Measurements from ENCODE around the gene ZNF784.

The ZNF784 gene

DNA sequence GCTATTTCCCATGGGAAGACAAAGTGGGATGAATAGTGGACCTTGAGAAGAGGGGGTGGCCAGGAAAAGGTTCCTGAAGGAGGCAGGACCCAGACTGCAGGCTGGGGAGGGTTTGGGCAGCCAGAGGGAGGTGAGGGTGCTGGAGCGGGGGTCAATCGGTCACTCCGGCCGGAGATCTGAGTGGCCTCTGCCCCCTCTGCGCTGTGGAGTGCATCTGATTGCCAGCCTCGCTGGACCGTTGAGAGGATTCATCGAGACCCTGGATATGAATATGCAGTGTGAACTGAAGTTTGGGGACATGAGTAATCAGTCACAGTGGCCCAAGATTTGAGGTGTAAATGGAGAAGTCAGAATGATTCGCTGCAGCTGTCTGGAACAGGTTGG, 11.0 kb upstream of the ZNF784 start:
- H3K4me3 ChIP-seq (ENCODE audit: low read depth, low read length) = peak overlapping the region; percentile 89
- no peaks in the 10 kb centered on the region for H3K36me3 ChIP-seq (ENCODE audit: insufficient read depth, low read length)
- peak overlapping the region; percentile 76 for H3K27ac ChIP-seq (ENCODE audit: low read depth, low read length)
- no peaks in the 10 kb centered on the region for H3K27me3 ChIP-seq (ENCODE audit: insufficient read depth, low read length)
- H3K4me1 ChIP-seq (ENCODE audit: control insufficient read depth, insufficient read depth, low read length, unreplicated experiment) = no peaks in the 10 kb centered on the region
- H2AFZ ChIP-seq (ENCODE audit: low read length, unreplicated experiment) = no peak overlapping the region
- peaks cover 29% of the 10 kb centered on the region for H3K79me2 ChIP-seq (ENCODE audit: control insufficient read depth, insufficient read depth, low read length, unreplicated experiment)

DNA sequence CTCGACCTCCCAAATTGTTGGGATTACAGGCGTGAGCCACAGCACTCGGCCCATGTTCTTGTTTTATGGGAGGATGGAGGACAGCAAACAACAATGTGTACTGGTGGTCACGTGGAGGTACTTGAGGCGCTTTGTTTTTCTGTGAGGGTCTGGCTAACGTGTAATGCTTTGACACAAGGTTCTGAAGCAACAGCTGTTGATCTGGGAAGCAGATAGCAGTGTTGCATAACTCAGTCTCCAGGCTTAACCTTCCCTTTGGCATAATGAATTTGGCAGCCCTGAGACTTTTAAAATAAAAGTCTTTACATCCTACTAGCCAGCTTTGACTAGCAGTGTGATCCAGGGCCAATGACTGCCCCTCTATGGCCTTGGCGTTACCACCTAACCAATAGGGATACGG, 9.5 kb upstream of the ZNF784 start:
- Histone ChIP-seq H3K4me1 (ENCODE audit: control insufficient read depth, insufficient read depth, low read length, unreplicated experiment) (no peaks in the 10 kb centered on the region), H3K36me3 (ENCODE audit: insufficient read depth, low read length) (no peaks in the 10 kb centered on the region), H3K27me3 (ENCODE audit: insufficient read depth, low read length) (no peaks in the 10 kb centered on the region), H3K27ac (ENCODE audit: low read depth, low read length) (no peak overlapping the region), H3K4me3 (ENCODE audit: low read depth, low read length) (no peak overlapping the region), H2AFZ (ENCODE audit: low read length, unreplicated experiment) (no peak overlapping the region), H3K79me2 (ENCODE audit: control insufficient read depth, insufficient read depth, low read length, unreplicated experiment) (peaks cover 24% of the 10 kb centered on the region)

DNA sequence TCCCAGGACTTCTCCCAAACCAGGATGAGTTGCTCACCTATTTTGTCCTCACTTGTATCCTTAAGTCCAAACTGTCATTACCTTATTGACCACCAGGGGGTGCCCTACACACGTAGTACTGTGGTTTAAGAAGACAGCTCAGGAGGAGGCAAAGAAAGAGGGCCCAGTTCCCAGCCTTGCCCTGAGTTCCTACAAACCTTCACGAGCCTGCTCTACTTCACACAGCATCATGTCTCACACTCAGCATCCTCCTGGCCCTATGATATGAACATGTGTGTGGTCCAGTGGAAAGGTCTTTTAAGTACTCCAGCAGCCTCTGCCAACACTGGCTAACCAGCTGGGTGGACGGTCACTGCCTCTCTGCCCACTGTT, 8.1 kb upstream of the ZNF784 start:
- H3K27ac ChIP-seq (ENCODE audit: low read depth, low read length) = no peak overlapping the region
- H3K36me3 ChIP-seq (ENCODE audit: insufficient read depth, low read length) = no peaks in the 10 kb centered on the region
- peaks cover 21% of the 10 kb centered on the region for H3K79me2 ChIP-seq (ENCODE audit: control insufficient read depth, insufficient read depth, low read length, unreplicated experiment)
- no peaks in the 10 kb centered on the region for H3K4me1 ChIP-seq (ENCODE audit: control insufficient read depth, insufficient read depth, low read length, unreplicated experiment)
- no peaks in the 10 kb centered on the region for H3K27me3 ChIP-seq (ENCODE audit: insufficient read depth, low read length)
- no peak overlapping the region for H3K4me3 ChIP-seq (ENCODE audit: low read depth, low read length)
- no peak overlapping the region for H2AFZ ChIP-seq (ENCODE audit: low read length, unreplicated experiment)

DNA sequence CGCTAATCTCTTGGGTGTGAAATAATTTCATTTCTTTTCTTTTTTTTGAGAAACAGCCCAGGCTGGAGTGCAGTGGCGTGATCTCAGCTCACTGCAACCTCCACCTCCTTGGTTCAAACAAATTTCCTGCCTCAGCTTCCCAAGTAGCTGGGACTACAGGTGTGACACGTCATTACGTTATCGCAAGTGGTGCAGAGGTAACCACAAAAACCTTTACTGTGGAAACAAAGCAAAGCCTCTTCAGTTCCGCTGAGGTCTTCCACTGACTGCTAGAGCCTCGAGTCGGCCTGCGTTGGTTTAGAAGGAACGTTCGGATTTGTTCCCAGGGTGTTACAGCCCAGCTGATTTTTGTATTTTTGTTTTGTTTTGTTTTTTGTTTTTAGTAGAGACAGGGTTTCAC, 2.0 kb upstream of the ZNF784 start:
- H3K36me3 ChIP-seq (ENCODE audit: insufficient read depth, low read length) = no peaks in the 10 kb centered on the region
- H3K4me3 ChIP-seq (ENCODE audit: low read depth, low read length) = no peak overlapping the region
- no peaks in the 10 kb centered on the region for H3K79me2 ChIP-seq (ENCODE audit: control insufficient read depth, insufficient read depth, low read length, unreplicated experiment)
- H3K4me1 ChIP-seq (ENCODE audit: control insufficient read depth, insufficient read depth, low read length, unreplicated experiment) = no peaks in the 10 kb centered on the region
- no peak overlapping the region for H3K27ac ChIP-seq (ENCODE audit: low read depth, low read length)
- H3K27me3 ChIP-seq (ENCODE audit: insufficient read depth, low read length) = no peaks in the 10 kb centered on the region
- no peak overlapping the region for H2AFZ ChIP-seq (ENCODE audit: low read length, unreplicated experiment)

DNA sequence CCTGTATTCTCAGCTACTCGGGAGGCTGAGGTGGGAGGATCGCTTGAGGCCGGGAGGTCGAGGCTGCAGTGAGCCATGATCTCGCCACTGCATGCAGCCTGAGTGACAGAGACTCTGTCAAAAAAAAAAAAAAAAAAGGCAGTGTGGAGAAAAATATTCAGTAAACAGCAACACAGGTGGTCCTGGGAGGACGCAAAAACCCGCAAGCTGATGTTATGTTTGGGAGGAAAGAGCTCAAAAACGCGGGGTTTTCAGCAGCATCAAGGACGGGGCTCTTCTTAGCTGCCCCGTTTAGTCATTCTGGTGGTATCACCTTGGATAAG, 599 bp upstream of the ZNF784 start:
- Histone ChIP-seq H3K79me2 (ENCODE audit: control insufficient read depth, insufficient read depth, low read length, unreplicated experiment) (no peaks in the 10 kb centered on the region), H3K4me3 (ENCODE audit: low read depth, low read length) (peak overlapping the region; percentile 78), H3K27ac (ENCODE audit: low read depth, low read length) (no peak overlapping the region), H3K27me3 (ENCODE audit: insufficient read depth, low read length) (no peaks in the 10 kb centered on the region), H2AFZ (ENCODE audit: low read length, unreplicated experiment) (peak overlapping the region; percentile 43), H3K36me3 (ENCODE audit: insufficient read depth, low read length) (no peaks in the 10 kb centered on the region), H3K4me1 (ENCODE audit: control insufficient read depth, insufficient read depth, low read length, unreplicated experiment) (no peaks in the 10 kb centered on the region)

DNA sequence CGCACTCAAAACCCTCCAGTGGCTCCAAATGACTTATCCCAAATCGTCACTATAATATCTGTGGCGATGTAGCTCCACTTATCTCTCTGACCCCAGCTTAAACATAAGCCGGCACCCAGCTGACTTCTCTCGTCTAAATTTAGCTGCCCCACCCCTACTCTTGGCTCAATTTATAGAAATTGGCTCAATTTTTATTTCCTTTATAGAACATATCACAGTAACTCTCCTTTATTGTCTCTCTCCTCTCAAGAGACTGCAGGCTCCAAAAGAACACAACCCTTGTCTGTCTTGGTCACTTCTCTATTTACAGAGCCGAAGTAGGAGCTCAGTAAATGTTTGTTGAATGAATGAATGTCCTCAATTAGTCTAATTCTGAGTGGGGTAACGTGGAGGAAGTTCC, 805 bp downstream of the ZNF784 start:
- H3K4me3 ChIP-seq (ENCODE audit: low read depth, low read length) = peak overlapping the region; percentile 13; the same call in 1 of the 2 replicates
- H3K36me3 ChIP-seq (ENCODE audit: insufficient read depth, low read length) = no peaks in the 10 kb centered on the region
- no peak overlapping the region for H3K27ac ChIP-seq (ENCODE audit: low read depth, low read length)
- H3K79me2 ChIP-seq (ENCODE audit: control insufficient read depth, insufficient read depth, low read length, unreplicated experiment) = no peaks in the 10 kb centered on the region
- no peaks in the 10 kb centered on the region for H3K27me3 ChIP-seq (ENCODE audit: insufficient read depth, low read length)
- no peak overlapping the region for H2AFZ ChIP-seq (ENCODE audit: low read length, unreplicated experiment)
- no peaks in the 10 kb centered on the region for H3K4me1 ChIP-seq (ENCODE audit: control insufficient read depth, insufficient read depth, low read length, unreplicated experiment)

DNA sequence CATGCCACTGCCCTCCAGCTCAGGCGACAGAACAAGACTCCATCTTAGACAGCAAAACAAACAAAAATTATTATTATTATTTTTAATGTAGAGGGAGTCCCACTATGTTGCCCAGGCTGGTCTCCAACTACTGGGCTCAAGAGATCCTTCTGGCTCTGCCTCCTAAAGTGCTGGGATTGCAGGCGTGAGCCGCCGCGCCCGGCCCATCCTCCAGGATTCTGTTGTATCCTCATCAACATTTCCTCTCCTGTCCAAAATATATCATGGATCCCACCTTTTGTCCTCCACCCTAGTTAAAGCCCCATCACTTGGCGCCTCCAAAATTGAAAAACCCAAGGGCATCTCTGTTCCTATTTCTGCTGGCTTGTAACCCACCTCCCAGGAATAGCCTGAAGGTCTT, 1.2 kb downstream of the ZNF784 start:
- H2AFZ ChIP-seq (ENCODE audit: low read length, unreplicated experiment) = no peak overlapping the region
- H3K27ac ChIP-seq (ENCODE audit: low read depth, low read length) = no peak overlapping the region
- H3K79me2 ChIP-seq (ENCODE audit: control insufficient read depth, insufficient read depth, low read length, unreplicated experiment) = no peaks in the 10 kb centered on the region
- no peaks in the 10 kb centered on the region for H3K36me3 ChIP-seq (ENCODE audit: insufficient read depth, low read length)
- H3K27me3 ChIP-seq (ENCODE audit: insufficient read depth, low read length) = no peaks in the 10 kb centered on the region
- H3K4me3 ChIP-seq (ENCODE audit: low read depth, low read length) = no peak overlapping the region
- H3K4me1 ChIP-seq (ENCODE audit: control insufficient read depth, insufficient read depth, low read length, unreplicated experiment) = no peaks in the 10 kb centered on the region

DNA sequence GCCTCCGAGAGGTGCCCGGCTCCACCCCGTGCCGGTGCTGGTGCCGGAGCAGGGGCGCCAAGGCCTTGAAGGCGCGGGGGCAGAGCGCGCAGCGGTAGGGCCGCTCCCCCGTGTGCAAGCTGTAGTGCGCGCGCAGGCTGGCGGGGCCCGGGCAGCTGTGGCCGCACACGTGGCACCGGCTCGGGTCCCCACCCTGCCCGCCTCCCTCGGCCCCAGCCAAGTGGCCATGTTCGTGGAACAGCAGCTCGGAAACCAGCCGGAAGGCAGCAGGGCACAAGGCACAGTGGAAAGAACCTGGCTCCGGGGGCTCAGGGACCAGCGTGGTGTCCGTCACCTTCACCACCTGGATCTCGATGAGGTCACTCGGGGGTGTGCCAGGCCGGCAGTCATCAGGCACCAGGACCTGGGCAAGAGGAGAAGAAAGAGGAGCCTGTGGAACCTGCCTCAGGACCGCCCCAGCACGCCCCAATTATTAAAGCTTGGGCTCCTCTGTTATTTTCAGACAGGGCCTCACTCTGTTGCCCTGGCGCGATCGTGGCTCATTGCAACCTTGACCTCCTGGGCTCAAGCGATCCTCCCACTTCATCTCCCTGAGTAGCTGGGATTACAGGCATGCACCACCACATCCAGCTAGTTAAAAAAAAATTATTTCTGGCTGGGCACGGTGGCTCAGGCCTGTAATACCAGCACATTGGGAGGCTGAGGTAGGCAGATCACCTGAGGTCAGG, 2.0 kb downstream of the ZNF784 start:
- Histone ChIP-seq H3K27ac (ENCODE audit: low read depth, low read length) (no peak overlapping the region), H3K27me3 (ENCODE audit: insufficient read depth, low read length) (no peaks in the 10 kb centered on the region), H3K36me3 (ENCODE audit: insufficient read depth, low read length) (no peaks in the 10 kb centered on the region), H3K4me1 (ENCODE audit: control insufficient read depth, insufficient read depth, low read length, unreplicated experiment) (no peaks in the 10 kb centered on the region), H3K79me2 (ENCODE audit: control insufficient read depth, insufficient read depth, low read length, unreplicated experiment) (no peaks in the 10 kb centered on the region), H3K4me3 (ENCODE audit: low read depth, low read length) (no peak overlapping the region), H2AFZ (ENCODE audit: low read length, unreplicated experiment) (no peak overlapping the region)

DNA sequence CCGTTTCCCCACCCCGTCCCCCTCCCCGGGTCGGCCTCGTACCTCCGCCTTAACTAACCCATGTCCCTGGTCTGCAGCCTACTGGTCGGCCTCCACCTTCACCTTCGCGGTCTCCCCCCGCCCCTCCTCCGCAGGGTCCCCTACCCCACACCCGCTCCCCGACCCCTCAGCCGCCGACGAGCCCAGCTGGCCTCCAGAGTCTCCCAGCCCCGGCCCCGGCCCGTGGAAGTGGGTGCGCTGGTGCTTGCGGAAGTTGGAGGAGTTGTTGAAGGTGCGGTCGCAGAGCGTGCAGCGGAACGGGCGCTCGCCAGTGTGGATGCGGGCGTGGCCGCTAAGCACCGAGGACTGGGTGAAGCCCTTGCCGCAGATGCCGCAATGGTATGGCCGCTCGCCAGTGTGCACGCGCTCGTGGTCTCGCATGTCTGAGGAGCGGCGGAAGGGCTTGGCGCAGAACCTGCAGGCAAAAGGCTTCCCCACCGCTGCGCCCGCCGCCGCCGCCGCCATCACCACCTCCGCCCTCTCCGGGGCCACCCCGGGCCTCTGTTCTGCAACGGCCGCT, 2.6 kb downstream of the ZNF784 start:
- no peaks in the 10 kb centered on the region for H3K79me2 ChIP-seq (ENCODE audit: control insufficient read depth, insufficient read depth, low read length, unreplicated experiment)
- H3K27ac ChIP-seq (ENCODE audit: low read depth, low read length) = no peak overlapping the region
- H3K4me1 ChIP-seq (ENCODE audit: control insufficient read depth, insufficient read depth, low read length, unreplicated experiment) = no peaks in the 10 kb centered on the region
- H3K4me3 ChIP-seq (ENCODE audit: low read depth, low read length) = no peak overlapping the region
- H2AFZ ChIP-seq (ENCODE audit: low read length, unreplicated experiment) = no peak overlapping the region
- H3K36me3 ChIP-seq (ENCODE audit: insufficient read depth, low read length) = no peaks in the 10 kb centered on the region
- H3K27me3 ChIP-seq (ENCODE audit: insufficient read depth, low read length) = no peaks in the 10 kb centered on the region

DNA sequence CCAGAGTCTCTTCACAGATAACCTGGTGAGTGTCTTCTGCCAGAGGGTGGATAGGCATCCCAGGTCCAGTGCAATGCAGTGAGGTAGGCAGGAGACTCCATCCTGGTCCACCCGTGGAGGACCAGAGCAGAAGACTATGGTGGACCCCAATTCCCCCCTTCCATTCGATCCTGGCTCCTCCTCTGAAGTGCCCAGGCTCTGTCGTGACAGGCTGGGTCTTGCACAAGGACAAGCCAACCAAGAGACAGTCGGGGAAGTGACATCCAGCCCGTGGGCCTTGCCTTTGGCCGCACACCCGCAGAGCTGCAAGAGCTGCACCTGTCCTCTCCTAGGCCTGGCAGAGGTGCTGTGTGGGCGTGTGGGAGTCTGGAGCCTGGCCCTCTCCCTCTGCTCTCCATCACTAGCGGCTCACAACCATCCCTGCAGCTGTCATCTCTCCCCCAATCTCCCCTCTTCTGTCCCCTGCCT, 3.1 kb downstream of the ZNF784 start:
- no peak overlapping the region for H2AFZ ChIP-seq (ENCODE audit: low read length, unreplicated experiment)
- no peaks in the 10 kb centered on the region for H3K36me3 ChIP-seq (ENCODE audit: insufficient read depth, low read length)
- H3K79me2 ChIP-seq (ENCODE audit: control insufficient read depth, insufficient read depth, low read length, unreplicated experiment) = no peaks in the 10 kb centered on the region
- no peaks in the 10 kb centered on the region for H3K27me3 ChIP-seq (ENCODE audit: insufficient read depth, low read length)
- H3K27ac ChIP-seq (ENCODE audit: low read depth, low read length) = no peak overlapping the region
- no peaks in the 10 kb centered on the region for H3K4me1 ChIP-seq (ENCODE audit: control insufficient read depth, insufficient read depth, low read length, unreplicated experiment)
- H3K4me3 ChIP-seq (ENCODE audit: low read depth, low read length) = no peak overlapping the region

DNA sequence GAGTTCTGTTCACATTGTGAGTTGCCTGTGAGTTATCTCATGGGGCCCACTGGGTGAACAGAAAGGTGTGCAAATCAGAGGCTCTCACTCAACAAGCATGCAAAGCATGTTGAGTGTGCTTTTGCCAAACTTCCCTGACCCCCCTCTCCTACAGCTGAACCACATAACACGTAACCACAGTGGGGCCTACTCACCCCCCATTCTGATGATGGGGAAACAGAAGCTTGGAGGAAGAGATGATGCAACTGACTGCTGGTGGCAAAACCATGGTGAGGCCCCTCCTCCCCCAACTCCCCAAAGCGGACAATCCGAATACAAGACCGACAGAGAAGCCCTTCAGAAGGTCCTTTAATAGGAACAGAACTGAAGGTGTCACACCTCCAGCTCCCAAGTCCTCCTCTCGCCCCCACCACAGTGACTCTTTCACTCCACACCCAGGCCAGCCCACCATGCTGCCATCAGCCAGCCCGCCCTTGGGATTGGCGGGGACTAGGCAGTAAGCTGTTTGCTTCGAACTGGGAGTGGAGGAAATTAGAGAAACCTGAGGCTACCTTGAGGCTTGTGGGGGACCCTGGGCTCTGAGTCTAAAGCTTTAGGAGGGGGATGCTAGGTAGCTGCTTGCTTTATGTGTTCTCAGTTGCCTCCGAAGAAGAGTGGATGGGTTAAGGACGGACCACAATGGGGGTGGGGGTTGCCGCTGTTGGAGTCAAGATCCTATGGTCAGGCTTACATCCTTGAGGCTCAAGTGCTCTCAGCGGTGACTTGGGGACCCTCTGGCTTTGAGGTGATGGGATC, 3.8 kb downstream of the ZNF784 start:
- H3K4me1 ChIP-seq (ENCODE audit: control insufficient read depth, insufficient read depth, low read length, unreplicated experiment) = no peaks in the 10 kb centered on the region
- H3K79me2 ChIP-seq (ENCODE audit: control insufficient read depth, insufficient read depth, low read length, unreplicated experiment) = no peaks in the 10 kb centered on the region
- no peak overlapping the region for H2AFZ ChIP-seq (ENCODE audit: low read length, unreplicated experiment)
- H3K27ac ChIP-seq (ENCODE audit: low read depth, low read length) = no peak overlapping the region
- H3K36me3 ChIP-seq (ENCODE audit: insufficient read depth, low read length) = no peaks in the 10 kb centered on the region
- H3K27me3 ChIP-seq (ENCODE audit: insufficient read depth, low read length) = no peaks in the 10 kb centered on the region
- no peak overlapping the region for H3K4me3 ChIP-seq (ENCODE audit: low read depth, low read length)
